Right renal pelvis (tissue), 4 donors: ENCODE results near the gene ROPN1B. TPM values are rescaled to one million over a fixed set of nuclear protein-coding genes. Genes with fewer than 3 reads are reported as not detected.

Experiments
- DNase-seq, 4 donors: peaks; one replicate each; pipeline ENCODE4 v3.0.0-alpha.2; 2013; ENCODE audit warnings: low read depth in 4 of 4, low spot score in 3 of 4, missing footprints in 1 of 4
- polyA plus RNA-seq, 4 donors: library from polyadenylated mRNA; unstranded; fragments of 120-200 nt; gene quantifications; one replicate each; pipeline ENCODE4 v1.2.1, GENCODE V29; 2013; ENCODE audit not compliant: insufficient read length in 4 of 4

Gene ROPN1B
- polyA plus RNA-seq, 4 donors = 0.27 to 1.2 (median 0.49) TPM

DNA sequence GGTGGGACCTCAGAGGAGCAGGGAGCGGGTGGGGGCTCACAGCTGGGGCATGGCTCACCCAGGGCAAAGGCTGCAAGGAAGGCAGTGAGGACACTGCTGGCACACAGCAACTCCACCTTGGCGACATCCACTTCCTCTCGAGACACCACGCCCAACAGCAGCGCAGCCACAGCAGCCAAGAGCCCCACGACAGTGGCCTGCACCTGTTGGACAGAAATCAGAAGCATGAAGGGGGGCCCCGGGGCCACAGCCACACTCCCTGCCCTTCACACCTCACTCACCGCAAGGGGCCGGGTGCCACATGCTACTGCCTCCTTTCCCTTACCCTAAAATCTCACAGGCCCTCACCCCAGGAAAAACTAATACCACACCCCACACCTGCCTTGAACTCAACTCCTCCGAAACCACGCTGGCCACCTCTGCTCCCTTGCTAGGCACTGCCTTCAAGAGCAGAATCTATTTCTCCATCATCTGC, 57.3 kb downstream of the ROPN1B start:
- no peak for DNase-seq

DNA sequence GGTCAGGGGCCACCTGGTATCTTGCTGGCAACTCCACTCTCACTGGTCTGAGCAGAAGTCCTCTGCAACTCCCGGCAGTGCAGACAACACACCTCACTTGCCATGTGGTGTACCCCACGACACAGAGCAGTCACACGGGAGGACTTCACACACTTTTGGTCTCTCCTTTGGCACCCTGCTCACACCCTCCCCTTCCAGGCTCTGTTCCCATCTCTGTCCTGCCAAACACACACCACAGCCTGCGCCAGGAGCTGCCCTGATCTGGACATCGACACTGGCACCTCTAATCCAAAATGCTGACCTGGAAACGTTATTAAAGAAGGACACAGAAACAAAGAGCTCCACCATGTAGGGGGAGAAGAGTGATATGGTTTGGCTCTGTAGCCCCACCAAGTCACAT, 57.8 kb downstream of the ROPN1B start:
- DNase-seq = no peak

GRCh38 chr3:126028096-126028495, 59.1 kb downstream of the ROPN1B start:
- no peak for DNase-seq

DNA sequence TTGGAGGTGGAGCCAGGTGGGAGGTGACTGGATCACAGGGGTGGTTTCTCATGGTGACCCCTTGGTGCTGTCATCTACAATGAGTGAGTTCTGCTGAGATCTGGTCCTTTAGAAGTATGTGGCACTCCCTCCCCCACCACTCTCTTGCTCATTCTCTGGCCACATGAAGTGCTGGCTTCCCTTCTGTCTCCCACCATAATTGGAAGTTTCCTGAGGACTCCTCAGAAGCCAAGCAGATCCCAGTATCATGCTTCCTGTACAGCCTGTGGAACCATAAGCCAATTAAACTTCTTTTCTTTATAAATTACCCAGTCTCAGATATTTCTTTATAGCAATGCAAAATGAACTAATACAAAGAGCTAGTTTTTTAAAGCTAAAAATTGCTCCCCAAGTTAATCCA, 60.3 kb downstream of the ROPN1B start:
- no peak for DNase-seq

DNA sequence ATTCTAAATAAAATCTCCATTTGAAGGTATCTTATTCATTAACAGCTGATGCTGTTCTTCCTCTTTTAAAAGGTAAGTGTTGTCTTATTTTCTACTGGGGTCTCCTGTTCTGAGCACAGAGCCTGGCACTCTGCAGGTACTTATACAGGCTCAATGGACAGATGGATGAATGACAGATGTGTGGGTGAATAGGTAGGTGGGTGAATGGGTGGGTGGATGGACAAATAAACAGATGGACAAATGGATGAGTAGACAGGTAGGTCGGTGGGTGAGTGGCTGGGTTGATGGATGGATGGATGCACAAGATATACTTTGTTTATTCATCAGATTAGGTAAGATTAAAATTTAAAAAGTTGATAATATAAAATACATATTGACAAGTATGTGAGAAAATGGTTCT, 61.5 kb downstream of the ROPN1B start:
- DNase-seq = no peak

DNA sequence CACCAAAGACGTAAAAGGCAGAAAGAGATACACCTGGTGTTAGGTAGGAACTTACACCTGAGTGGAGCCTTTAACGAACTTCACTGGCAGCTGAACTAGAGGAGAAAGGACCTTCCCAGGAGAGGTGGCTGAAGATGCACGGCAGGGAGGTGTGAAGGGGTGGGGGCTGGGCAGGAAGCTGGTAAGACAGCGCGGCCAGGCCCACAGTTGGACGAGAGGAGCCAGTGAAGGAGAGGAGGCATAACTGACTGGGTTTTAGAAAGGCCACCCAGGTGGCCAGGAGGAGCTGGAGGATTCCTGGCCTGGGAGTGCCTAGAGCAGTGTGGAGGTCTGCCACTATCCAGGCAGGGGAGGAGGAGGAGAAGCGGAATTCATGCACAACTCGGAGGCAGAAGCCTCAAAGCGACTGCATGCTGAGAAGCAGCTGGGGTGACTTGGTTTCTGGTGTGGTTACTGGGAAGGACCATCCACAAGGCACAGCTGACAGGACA, 63.0 kb downstream of the ROPN1B start:
- DNase-seq = no peak

Other genes starting within 250 kb of the ROPN1B start
- gene SLC41A3, start 114.9 kb downstream of the ROPN1B start, polyA plus RNA-seq = 10 to 100 TPM; 76.5 to 86.7 (median 77.7) TPM
- gene ALDH1L1, start 211.4 kb downstream of the ROPN1B start, polyA plus RNA-seq = 10 to 100 TPM; 31.5 to 57.0 (median 44.9) TPM